A549 treated with ZK216348 at 1 μM for 4 hours (cell line): ENCODE measurements around the gene RSPH6A. TPM values are rescaled to one million over a fixed set of nuclear protein-coding genes. Genes with fewer than 3 reads are reported as not detected.

ENCODE experiments used
- total RNA-seq: library from RNA; stranded (reverse); fragments of 200-300 nt; extraction: Qiagen RNA extraction; gene quantifications from 5 replicates; pipeline ENCODE4 v1.2.3, GENCODE V29; 2022; ENCODE audit warnings: low read depth

Gene RSPH6A
- total RNA-seq, result not detected in 5 replicates

GRCh38 chr19:45814851-45815480 lies at the start of gene RSPH6A:
Gene RSPH6A (minus strand): TSS chr19:45815308. CDS start chr19:45815176, 132 bp downstream.

GRCh38 chr19:45863840-45864628 lies 48.9 kb upstream of the RSPH6A start, which contains the start of gene FOXA3:
Gene FOXA3 (plus strand): TSS chr19:45864326. CDS start chr19:45864457, 131 bp downstream.

DNA sequence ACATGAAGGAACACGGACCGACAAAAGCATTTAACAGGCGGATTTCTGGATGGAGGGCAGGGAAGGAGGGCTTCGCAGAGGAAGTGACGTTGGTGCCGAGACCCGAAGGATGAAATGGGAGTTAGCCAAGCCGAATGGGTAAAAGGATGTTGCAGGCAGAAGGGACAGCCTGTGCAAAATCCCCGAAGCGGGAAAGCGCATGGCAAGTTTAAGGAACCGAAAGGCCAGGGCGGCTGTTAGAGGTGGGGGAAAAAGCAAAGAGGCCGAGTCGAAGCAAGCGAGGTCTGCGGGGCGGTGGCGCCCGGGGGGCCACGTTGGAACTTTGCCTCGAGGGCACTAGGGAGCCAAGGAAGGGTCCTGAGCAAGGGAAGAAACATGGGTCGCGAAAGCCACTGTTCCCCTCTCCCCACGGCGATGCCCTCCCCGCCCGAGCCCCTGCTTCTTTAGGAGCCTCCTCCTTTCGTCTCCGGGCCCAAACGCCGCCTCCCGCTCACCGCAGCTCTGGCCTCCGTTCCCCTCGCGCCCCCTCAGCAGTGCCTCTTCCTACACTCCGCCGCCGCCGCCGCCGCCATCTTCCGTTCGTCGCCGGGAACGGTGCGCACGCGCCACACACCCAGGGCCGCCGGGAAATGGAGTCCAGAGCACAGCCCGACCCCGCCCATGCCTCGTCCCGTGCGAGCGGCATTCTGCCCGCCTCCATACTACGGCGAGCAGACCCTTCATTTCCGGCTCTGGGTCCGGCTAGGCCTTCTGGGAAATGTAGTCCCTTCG lies 47.6 kb upstream of the RSPH6A start, which contains the start of gene SYMPK:
TSS of gene SYMPK (minus strand) at position 584 of the 771 bp plus-strand sequence. CDS start 8,652 bp downstream, outside the sequence.

GRCh38 chr19:45792470-45793177 lies 22.5 kb downstream of the RSPH6A start, which contains the start of gene DMWD:
Gene DMWD (minus strand): TSS chr19:45792845. CDS start chr19:45792756, 89 bp downstream.

DNA sequence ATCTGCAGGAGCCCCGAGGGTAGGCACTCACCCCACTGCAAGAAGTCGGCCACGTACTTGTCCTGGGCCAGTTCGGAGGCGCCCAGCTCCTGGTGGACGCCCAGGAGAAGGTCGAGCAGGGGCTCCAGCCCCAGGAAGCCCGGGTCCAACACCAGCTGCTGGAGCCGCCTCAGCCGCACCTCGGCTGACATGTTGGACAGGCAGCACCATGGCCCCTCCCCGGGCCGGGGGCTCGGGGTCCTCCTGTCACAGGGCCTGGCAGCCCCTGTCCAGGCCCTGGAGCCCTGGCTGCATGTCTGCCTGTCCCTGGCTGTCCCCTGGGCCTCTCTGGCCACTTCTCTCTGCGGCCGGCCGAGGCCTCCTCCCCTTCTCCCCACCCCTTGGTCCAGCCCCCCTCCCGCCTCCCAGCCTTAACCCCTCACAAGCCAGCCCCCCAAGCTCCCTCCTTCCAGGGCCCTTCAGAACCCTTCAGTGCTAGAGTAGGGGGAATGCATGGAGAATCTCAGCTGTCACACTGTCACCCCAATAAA lies 32.9 kb downstream of the RSPH6A start, which contains the start of gene DMPK:
TSS of gene DMPK (minus strand) at position 329 of the 530 bp plus-strand sequence. CDS start at position 191, 138 bp downstream.

DNA sequence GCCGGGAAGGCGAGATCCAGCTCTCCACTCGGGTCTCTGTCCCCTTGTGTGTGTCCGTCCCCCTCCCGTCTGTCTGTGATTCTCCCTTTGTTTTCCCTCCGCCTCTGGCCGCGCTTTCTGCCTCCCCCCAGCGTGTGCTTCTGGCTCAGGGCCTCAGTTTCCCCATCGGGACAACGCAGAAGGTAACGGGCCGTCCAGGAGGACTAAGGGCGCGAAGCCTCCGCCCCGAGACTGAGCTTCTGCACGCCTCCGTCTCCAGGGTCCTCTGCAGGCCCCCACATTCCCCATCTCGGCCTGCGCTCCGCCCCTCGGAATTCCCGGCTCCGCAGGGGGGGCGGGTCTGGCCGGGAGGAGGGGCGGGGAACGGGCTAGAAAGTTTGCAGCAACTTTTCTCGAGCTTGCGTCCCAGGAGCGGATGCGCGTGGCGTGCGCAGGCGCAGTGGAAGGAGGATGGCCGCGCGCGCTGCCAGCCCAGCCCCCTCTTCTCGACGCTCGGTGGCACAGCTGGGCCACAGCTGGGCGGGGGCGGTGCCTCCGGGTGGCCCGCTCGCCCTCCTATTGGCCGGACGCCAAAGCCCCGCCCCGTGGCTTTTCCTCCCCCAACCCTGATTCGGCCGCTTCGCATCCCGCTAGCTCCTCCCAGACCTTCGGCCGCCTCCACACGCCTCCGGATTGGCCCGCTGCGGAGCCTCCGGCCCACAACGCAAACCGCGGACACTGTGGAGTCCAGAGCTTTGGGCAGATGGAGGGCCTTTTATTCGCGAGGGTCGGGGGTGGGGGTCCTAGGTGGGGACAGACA lies 45.9 kb downstream of the RSPH6A start, which contains the start of gene SIX5:
TSS of gene SIX5 (minus strand) at position 269 of the 799 bp plus-strand sequence. CDS start 408 bp downstream, outside the sequence.

Other genes with a start within 250 kb of the RSPH6A start
- gene OPA3, start 230.5 kb downstream of the RSPH6A start, total RNA-seq, result 11.4 to 19.8 TPM (median 17.0 TPM) in 5 replicates
- gene GPR4, start 213.1 kb downstream of the RSPH6A start, total RNA-seq, result 0.21 to 0.69 TPM (median 0.30 TPM) in 5 replicates
- 12.4 to 30.6 TPM (median 26.0 TPM) in 5 replicates for gene EML2, start 175.9 kb downstream of the RSPH6A start, total RNA-seq
- gene GIPR, start 147.1 kb downstream of the RSPH6A start, total RNA-seq, result 1.3 to 4.0 TPM (median 2.7 TPM) in 5 replicates
- 727 to 1,166 TPM (median 803 TPM) in 5 replicates for gene SNRPD2, start 123.4 kb downstream of the RSPH6A start, total RNA-seq
- gene QPCTL, start 122.6 kb downstream of the RSPH6A start, total RNA-seq, result 6.1 to 10.3 TPM (median 9.5 TPM) in 5 replicates
- 7.7 to 12.5 TPM (median 9.8 TPM) in 5 replicates for gene FBXO46, start 84.4 kb downstream of the RSPH6A start, total RNA-seq
- gene MEIOSIN, start 81.9 kb downstream of the RSPH6A start, total RNA-seq, result 0.08 TPM in 1 of 5 replicates, not detected in the others
- 15.9 to 31.7 TPM (median 29.2 TPM) in 5 replicates for gene SIX5, start 46.1 kb downstream of the RSPH6A start, total RNA-seq
- 29.8 to 57.5 TPM (median 50.9 TPM) in 5 replicates for gene DMPK, start 32.8 kb downstream of the RSPH6A start, total RNA-seq
- gene DMWD, start 22.5 kb downstream of the RSPH6A start, total RNA-seq, result 14.9 to 44.2 TPM (median 40.3 TPM) in 5 replicates
- 41.7 to 81.9 TPM (median 75.7 TPM) in 5 replicates for gene SYMPK, start 47.8 kb upstream of the RSPH6A start, total RNA-seq
- 0.35 to 0.93 TPM (median 0.72 TPM) in 5 replicates for gene FOXA3, start 49.0 kb upstream of the RSPH6A start, total RNA-seq
- gene IRF2BP1, start 70.8 kb upstream of the RSPH6A start, total RNA-seq, result 14.9 to 40.5 TPM (median 38.1 TPM) in 5 replicates
- gene MYPOP, start 87.3 kb upstream of the RSPH6A start, total RNA-seq, result 5.9 to 11.8 TPM (median 10.4 TPM) in 5 replicates
- not detected in 5 replicates for gene NANOS2, start 99.5 kb upstream of the RSPH6A start, total RNA-seq
- 0.21 to 0.38 TPM (median 0.29 TPM) in 5 replicates for gene NOVA2, start 158.6 kb upstream of the RSPH6A start, total RNA-seq
- gene CCDC61, start 180.2 kb upstream of the RSPH6A start, total RNA-seq, result 2.6 to 6.1 TPM (median 4.8 TPM) in 5 replicates
- gene PGLYRP1, start 207.7 kb upstream of the RSPH6A start, total RNA-seq, result not detected in 5 replicates
- 0.24 to 0.65 TPM (median 0.39 TPM) in 5 replicates for gene IGFL4, start 225.7 kb upstream of the RSPH6A start, total RNA-seq